HG03342 (cell line): ENCODE data around the gene GLI1.
"Not testable (repeated sequence)": the region's sequence is repeated elsewhere in the genome, so short reads cannot be mapped to it uniquely, and the experiment has no call there.

ENCODE experiments used
- ATAC-seq: cut with Tn5 transposase; IDR thresholded peaks from one replicate; pipeline ENCODE4 v1.9.1; 2021; ENCODE audit warnings: mild to moderate bottlenecking, moderate library complexity; ENCODE audit not compliant: unreplicated experiment

GLI1 gene

DNA sequence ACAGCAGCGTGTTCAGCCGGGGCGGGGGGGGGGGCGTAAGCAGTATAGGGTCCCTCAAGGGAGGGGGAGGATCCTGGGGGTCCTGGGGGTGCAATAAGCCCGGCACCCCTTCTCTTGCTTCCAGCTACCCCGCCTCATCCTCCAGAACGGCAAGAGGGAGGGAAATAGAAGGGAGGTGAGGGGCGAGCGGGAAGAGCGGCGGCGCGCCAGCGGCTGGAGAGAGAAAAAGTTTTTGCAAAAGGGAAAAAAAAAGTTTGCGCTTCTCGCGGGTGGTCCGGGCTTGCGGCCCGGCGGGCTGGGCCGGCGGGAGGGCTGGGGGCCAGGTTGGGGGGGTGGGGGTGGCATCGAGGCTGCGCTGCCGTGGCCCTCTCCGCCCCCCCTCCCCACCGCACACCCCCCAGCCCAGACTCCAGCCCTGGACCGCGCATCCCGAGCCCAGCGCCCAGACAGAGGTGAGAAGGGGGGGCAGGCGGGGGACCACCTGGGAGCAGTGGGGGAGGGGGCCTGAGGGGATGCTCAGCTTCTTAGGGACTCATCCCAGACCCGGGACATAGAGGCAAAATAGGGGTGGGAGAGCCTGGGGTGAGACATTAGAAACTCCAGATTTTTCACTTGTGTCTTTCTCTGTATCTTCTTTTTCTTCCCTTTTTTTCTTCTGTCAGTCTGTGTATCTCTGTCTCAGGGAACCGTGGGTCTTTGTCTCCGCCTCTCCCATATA lies at the start of gene GLI1:
Gene GLI1 (plus strand): TSS at position 36 of the 718 bp plus-strand sequence. CDS start 3,907 bp downstream, outside the sequence.
- no peak for ATAC-seq

DNA sequence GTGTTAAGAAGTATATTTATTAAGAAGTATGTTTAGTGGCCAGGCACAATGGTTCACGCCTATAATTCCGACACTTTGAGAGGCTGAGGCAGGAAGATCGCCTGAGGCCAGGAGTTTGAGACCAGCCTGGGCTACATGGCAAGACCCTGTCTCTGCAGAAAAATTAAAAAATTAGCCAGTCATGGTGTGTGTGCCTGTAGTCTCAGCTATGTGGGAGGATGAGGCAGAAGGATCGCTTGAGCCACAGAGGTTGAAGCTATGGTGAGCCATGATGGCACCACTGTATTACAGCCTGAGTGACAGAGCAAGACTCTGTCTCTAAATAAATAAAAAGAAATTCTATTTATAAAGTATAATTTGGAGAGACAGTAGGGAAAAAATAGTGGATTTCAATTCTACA lies 49.1 kb upstream of the GLI1 start:
- no peak for ATAC-seq

DNA sequence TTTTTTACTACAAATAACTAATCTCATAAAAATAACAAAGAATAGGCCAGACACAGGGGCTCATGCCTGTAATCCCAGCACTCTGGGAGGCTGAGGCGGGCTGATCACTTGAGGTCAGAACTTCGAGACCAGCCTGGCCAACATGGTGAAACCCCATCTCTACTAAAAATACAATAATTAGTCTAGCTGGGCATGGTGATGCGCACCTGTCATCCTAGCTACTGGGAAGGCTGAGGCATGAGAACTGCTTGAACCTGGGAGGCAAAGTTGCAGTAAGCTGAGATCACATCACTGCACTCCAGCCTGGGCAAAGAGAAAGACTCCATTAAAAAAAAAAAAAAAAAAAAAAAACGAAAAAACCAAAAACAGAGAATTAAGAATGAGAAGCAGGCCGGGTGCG lies 45.4 kb upstream of the GLI1 start:
- ATAC-seq: not testable (repeated sequence)

DNA sequence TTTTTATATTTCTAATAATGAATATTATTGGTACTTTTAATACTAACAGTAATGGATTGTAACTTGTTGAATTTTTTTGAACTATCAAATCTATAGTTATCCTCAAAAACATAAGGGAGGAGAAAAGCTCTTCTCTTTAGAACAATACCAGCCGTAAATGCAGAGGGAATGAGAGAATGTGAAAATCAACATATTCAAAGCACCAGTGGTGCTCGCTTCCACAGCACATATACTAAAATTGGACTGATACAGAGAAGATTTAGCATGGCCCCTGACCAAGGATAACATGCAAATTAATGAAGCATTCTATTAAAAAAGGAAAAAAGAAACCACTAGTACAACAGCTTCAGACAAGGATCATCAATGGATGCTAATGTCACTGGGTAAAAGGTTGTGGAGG lies 44.5 kb upstream of the GLI1 start:
- no peak for ATAC-seq

DNA sequence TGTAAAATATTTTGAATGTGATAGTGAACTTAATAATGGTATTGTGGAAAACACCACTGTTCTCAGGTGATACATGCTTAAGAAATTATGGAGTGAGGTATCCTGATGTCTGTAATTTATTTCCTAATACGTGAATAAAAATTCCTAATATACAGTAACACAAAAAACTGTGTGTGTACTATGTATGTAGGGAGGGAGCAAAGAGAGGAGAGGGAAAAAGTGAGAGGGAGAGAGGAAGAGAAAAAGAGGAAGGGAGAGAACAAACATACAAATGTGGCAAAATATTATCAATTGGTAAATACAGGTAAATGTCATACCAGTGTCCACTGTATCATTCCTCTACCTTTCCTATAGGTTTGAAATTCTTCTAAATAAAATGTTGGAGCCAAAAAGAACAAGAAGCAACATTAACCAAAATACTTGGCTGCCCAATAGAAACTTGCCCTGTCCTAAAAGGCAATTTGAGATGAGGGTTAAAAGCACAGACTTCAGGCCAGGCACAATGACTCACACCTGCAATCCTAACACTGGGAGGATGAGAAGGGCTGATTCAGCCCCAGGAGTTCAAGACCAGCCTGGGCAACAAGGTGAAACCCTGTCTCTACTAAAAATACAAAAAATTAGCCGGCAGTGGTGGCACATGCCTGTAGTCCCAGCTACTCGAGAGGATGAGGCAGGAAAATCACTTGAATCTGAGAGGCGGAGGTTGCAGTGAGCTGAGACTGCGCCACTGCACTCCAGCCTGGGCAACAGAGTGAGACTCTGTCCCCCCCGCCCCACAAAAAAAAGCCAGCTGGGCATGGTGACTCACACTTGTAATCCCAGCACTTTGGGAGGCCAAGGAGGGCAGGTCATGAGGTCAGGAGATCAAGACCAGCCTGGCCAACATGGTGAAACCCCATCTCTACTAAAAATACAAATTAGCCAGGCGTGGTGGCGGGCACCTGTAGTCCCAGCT lies 43.3 kb upstream of the GLI1 start:
- ATAC-seq: no peak

DNA sequence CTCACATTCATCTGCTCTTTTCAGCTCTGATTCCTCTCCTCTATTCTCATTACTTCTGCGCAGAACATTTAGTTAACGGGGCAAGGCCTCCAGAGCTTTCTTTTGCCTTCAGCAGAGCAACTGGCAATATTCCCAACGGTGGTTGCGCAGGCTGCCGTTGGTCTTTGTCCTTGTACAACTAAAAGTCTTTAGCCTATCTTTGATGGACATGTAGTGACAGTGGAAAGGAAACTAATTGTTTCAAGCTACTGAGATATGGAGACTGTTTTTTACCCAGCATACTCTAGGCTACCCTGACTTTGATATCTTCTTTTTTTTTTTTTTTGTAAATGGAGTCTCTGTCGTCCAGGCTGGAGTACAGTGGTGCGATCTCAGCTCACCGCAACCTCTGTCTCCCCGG lies 41.3 kb upstream of the GLI1 start:
- ATAC-seq: no peak

DNA sequence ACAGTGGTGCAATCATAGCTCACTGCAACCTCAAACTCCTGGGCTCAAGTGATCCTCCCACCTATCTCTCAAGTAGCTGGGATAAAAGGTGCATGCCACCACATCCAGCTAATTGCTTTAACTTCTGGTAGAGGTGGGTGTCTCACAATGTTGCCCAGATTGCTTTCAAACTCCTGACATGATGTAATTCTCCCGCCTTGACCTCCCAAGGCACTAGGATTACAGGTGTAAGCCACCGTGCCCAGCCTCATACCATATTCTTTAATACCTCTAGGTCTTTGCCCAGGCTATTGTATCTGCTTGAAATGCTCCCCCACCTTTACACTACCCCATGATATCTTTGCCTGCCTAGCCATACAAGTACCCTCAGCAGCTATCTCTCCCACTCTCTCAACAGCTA lies 40.1 kb upstream of the GLI1 start:
- no peak for ATAC-seq

DNA sequence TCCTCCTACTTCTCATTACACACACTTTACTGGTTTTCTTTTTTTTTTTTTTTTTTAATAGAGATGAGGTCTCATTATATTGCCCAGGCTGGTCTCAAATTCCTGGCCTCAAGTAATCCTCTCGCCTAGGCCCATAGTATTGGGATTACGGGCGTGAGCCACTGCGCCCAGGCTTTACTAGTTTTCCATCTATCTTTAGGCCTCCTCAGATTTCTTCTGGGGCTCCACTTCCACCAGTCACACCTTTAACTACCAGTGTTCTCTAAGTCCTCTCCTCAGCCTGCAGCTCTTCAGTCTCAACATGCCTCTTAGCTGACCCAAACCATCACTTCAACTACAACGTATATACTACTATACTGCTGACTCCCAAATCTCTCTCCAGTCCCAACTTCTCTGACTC lies 39.1 kb upstream of the GLI1 start:
- ATAC-seq: no peak

DNA sequence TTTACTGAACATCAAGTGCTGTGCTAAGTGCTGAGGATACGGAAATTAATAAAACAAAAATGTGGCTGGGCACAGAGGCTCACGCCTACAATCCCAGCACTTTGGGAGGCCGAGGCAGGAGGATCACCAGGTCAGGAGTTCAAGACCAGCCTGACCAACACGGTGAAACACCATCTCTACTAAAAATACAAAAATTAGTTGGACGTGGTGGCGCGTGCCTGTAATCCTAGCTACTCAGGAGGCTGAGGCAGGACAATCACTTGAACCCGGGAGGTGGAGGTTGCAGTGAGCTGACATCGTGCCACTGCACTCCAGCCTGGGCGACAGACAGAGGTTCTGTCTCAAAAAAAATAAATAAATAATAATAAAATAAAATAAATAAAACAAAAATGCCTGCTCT lies 32.6 kb upstream of the GLI1 start:
- ATAC-seq: not testable (repeated sequence)

DNA sequence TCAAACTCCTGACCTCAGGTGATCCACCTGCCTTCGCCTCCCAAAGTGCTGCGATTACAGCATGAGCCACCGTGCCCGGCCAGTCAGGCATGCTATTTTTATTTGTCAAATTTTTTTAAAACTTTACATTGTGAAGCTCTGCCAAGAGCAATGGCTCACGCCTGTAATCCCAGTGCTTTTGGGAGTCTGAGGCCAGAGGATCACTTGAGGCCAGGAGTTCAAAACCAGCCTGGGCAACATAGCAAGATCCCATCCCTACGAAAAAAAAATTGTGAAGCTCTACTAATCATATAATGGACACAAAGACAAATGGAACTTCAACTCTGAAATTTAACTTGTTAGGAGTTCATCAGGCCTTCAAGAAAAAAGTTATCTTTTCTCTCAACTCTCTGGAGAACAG lies 30.6 kb upstream of the GLI1 start:
- ATAC-seq: no peak

DNA sequence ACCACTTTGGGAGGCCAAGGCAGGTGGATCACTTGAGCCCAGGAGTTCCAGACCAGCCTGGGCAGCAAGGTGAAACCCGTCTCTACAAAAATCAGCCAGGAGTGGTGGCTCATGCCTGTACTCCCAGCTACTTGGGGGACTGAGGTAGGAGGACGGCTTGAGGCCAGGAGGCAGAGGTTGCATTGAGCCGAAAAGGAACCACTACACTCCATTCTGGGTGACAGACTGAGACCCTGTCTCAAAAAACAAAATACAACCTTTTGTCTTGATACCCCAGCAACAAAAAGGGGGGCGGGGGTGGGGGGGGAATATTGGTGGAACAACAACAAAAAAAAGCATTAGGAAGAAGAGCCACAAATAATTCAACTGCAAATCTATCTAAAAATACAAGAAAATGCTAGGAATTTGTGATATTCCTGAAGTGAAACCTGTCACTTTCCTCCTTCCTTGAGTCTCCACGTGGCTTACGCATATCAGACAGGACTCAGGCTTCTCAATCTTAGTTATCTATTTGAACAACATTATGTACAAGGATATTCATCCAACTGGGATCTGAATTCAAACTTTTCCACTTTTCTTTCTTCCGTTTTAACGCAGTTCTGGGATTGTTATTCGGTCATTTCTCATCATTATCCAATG lies 30.0 kb upstream of the GLI1 start:
- no peak for ATAC-seq

DNA sequence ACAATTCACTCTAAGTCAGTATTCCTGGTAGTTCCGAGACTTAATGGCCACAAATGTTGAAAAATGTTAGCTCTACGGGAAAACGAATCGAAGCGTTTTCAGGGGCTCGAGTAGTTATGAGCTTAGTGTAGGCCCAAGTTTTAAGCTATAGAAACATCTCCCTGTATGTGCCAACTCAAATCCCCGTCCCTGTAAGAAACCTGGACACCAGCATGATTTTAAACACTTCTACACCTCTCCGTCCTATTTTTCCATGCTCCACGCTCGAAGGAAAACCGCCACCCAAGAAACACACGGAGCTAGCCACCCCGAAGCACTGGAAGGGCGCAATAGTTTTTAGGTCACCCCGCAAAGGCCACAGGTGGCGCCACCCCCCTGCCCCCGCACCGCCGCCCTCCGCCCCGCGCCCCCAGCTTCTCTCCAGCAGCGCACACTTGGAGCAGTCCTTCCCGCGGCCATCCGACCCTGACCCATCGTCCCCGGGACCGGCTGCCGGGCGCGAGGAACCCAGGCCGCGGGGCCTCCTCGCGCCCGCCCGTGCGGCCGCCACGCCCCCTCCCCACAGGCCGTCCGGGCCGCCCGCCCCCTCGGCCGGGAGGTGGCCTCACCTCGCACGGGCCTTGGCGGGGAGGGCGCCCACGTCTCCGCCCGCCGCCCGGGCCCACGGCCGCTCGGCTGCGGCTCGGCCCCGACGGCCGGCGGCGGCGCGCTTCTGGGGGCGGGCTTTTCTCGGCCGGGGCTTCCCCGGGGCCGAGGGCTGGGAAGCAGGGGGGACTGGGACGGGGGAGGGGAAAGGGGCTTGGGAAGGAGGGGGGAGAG lies 29.3 kb upstream of the GLI1 start:
- peak; percentile 53 for ATAC-seq

DNA sequence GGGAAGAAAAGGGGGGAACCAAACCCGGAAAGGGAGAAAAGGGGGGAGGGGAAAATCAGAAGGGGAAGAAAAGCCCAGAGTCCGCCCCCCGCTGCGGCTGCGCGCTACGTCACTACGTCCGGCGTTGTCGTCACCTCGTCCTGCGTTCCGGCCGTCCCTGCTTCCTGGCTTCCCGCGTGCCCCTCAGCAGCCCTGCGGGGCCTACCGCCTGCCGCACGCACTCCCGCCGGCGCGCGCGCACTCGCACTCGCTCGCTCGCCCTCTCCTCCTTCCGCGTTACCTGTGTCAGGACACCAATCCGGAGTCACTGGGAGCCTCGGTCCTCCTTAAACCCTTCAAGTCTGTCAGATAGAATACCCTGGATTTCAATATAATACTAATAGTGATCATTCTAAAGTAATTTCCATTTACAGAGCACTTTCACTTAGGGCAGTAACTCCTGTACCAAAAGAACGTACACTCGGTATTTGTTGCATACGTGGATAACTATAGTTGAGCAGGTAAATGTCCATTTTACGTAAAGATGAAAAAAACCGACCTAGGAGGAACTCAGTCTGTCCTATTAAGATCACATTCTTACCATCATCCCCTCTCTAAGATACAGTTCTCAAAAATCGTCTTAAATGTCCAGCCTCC lies 28.5 kb upstream of the GLI1 start, which contains the start of gene R3HDM2:
Gene R3HDM2 (minus strand): TSS at position 113 of the 636 bp plus-strand sequence. CDS start 120,615 bp downstream, outside the sequence.
- ATAC-seq: peak; percentile 93

DNA sequence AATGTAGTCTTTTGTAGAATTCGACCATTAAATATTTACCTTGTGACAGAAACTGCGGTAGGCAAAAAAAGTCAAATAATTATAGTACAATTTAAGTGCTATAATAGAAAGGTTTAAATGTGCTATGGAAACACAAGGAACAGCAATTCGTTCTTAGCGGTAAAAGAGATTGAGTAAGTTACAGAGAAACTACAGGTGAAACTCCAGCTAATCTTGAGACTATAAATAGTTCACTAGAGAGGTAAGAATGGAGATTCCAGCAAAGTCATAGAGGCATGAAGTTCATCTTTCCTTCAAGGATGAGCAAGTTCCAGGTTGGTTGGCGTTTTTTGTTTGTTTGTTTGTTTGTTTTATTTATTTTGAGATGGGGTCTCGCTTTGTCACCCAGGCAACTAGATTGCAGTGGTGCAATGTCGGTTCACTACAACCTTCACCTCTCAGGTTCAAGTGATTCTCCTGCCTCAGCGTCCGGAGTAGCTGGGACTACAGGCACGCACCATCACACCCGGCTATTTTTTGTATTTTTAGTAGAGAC lies 27.9 kb upstream of the GLI1 start:
- ATAC-seq: no peak

DNA sequence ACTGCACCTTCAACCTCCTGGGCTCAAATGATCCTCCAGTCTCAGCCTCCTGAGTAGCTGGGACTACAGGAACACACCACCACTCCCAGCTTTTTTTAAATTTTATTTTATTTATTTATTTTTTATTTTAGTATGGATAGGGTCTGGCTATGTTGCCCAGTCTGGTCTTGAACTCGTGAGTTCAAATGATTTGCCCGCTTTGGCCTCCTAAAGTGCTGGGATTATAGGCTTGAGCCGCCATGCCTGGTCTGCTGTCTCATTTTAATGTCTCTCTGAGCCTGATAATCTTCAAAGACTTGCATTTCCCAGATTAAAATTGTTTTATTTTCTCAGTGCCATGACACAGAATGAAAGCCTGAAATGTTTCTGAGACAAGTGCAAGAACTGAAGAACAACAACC lies 26.2 kb upstream of the GLI1 start:
- no peak for ATAC-seq

DNA sequence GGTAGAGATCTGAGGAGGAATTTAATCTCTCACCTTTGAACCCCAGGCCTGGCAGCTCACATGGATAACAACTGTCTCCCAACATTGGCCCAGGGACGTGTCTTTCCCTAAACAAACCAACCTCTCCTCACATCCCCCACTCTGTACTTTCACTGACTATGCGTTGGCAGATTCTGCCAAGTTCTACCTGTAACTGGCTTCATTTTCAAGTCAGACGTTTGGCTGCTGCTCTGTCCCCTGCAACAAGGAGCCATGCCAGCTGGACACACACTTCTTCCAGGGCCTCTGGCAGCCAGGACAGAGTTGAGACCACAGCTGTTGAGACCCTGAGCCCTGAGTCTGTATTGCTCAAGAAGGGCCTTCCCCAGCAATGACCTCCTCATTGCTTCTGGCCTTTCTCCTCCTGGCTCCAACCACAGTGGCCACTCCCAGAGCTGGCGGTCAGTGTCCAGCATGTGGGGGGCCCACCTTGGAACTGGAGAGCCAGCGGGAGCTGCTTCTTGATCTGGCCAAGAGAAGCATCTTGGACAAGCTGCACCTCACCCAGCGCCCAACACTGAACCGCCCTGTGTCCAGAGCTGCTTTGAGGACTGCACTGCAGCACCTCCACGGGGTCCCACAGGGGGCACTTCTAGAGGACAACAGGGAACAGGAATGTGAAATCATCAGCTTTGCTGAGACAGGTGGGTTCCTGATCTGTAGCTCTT lies 24.9 kb upstream of the GLI1 start, which contains the start of gene INHBC:
Gene INHBC (plus strand): TSS at position 268 of the 707 bp plus-strand sequence. CDS start 103 bp downstream, at position 371.
- no peak for ATAC-seq

DNA sequence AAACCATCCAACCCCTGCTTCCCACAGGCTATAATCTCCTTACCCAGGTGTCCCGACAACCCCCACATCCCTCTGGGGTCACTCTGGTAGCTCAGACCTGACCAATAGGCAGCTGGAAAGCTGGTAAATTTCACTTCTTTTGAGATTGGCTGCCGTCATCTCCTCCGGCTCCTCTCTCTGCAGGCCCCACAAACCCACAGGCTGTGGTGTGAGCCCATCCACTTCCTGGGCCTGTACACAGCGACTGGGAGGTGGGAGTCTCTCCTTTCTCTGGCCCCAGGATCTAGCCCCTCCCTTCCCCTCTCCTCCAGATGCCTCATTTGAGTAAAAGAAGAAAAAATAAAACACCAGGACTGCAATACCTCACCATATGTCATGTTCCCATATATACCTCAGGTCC lies 24.3 kb upstream of the GLI1 start:
- no peak for ATAC-seq

DNA sequence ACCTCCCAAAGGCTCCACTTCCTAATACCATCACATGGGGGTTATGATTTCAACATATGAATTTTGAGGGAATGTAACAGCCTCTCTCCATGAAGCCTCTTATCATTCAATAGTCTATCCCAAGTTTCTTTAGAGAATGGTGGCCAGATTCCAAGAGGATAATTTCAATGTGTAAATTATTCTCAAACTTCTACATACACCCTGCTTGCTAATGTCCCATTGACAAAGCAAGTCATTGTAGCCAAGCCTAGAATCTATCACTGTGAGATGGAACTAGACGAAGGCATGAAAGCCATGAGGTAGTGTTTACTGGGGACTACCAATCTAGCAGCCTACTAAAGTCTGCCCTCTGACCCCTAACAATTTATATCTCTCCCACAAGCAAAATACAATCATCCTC lies 21.2 kb upstream of the GLI1 start:
- no peak for ATAC-seq

DNA sequence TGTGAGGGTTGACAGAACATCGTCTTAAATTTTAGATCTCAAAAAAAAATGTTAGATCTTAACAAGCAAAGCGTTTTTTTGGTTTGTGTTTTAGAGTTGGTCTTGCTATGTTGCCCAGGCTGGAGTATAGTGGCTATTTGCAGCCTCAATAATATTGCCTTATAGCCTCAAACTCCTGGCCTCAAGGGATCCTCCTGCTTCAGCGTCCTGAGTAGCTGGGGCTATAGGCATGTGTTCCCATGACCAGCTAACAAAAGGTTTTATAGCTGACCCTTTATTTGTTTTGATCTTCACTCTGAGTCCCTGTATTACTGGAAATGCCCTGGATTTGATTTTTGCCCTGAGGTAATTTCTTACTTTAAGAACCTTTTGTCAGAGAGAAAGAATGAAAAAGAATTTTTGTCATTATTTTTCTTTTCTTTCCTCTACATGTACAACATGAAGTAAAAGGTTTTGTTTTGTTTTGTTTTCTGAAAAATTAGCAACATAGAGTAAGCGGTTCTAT lies 19.8 kb upstream of the GLI1 start:
- ATAC-seq: no peak
